SK-N-SH treated with all-trans-retinoic acid at 6 μM for 48 hours (cell line): ENCODE results near the gene RNF115.

ENCODE experiments used
- ATAC-seq: fragments of 200-7000 bp; cut with Tn5 transposase; 3 replicates; pipeline ENCODE4 v1.9.1; 2020; ENCODE audit warnings: mild to moderate bottlenecking, moderate library complexity
- ARNTL ChIP-seq: fragments of 450-650 bp; formaldehyde crosslinking; IDR thresholded peaks from 2 replicates; pipeline ENCODE4 v1.5.0; 2020; ENCODE audit warnings: low read depth, mild to moderate bottlenecking, moderate library complexity, borderline replicate concordance
- BACH2 ChIP-seq: fragments of 250-450 bp; sonication (Bioruptor Pico); IDR thresholded peaks from 2 replicates; pipeline ENCODE4 v1.9.0; 2021; ENCODE audit warnings: mild to moderate bottlenecking, borderline replicate concordance
- CSDC2 ChIP-seq: fragments of 250-450 bp; sonication (Bioruptor Pico); IDR thresholded peaks from 2 replicates; pipeline ENCODE4 v1.5.0; 2020; ENCODE audit warnings: mild to moderate bottlenecking, moderate library complexity
- CSRNP3 ChIP-seq: fragments of 250-450 bp; sonication (Bioruptor Pico); IDR thresholded peaks from 2 replicates; pipeline ENCODE4 v1.5.1; 2021; ENCODE audit warnings: mild to moderate bottlenecking, moderate library complexity
- ESRRG ChIP-seq: fragments of 250-450 bp; sonication (Bioruptor Pico); IDR thresholded peaks from 2 replicates; pipeline ENCODE4 v1.6.1; 2021; ENCODE audit warnings: mild to moderate bottlenecking
- GLIS3 ChIP-seq: fragments of 250-450 bp; sonication (Bioruptor Pico); IDR thresholded peaks from 2 replicates; pipeline ENCODE4 v1.5.0; 2020; ENCODE audit warnings: mild to moderate bottlenecking, moderate library complexity
- ISL1 ChIP-seq: fragments of 250-450 bp; sonication (Bioruptor Pico); IDR thresholded peaks from 2 replicates; pipeline ENCODE4 v2.1.2; 2022; ENCODE audit warnings: mild to moderate bottlenecking, moderate library complexity
- PATZ1 ChIP-seq: fragments of 250-450 bp; sonication (Bioruptor Pico); IDR thresholded peaks from 2 replicates; pipeline ENCODE4 v1.8.0; 2020; ENCODE audit warnings: mild to moderate bottlenecking, moderate library complexity, borderline replicate concordance
- POU6F1 ChIP-seq: fragments of 250-450 bp; sonication (Bioruptor Pico); IDR thresholded peaks from 2 replicates; pipeline ENCODE4 v1.8.0; 2021; ENCODE audit warnings: low read depth, mild to moderate bottlenecking, moderate library complexity, borderline replicate concordance
- PPARA ChIP-seq: fragments of 250-450 bp; sonication (Bioruptor Pico); IDR thresholded peaks from 2 replicates; pipeline ENCODE4 v1.5.0; 2020; ENCODE audit warnings: mild to moderate bottlenecking, borderline replicate concordance
- RARB ChIP-seq: fragments of 250-450 bp; sonication (Bioruptor Pico); IDR thresholded peaks from 2 replicates; pipeline ENCODE4 v1.8.0; 2021; ENCODE audit warnings: mild to moderate bottlenecking, moderate library complexity
- SNAI2 ChIP-seq: fragments of 250-450 bp; sonication (Bioruptor Pico); IDR thresholded peaks from 2 replicates; pipeline ENCODE4 v1.5.0; 2020; ENCODE audit warnings: mild to moderate bottlenecking, moderate library complexity
- TCF4 ChIP-seq: fragments of 250-450 bp; sonication (Bioruptor Pico); IDR thresholded peaks from 2 replicates; pipeline ENCODE4 v1.8.0; 2021; ENCODE audit warnings: mild to moderate bottlenecking, moderate library complexity, borderline replicate concordance
- TOX ChIP-seq: fragments of 250-450 bp; sonication (Bioruptor Pico); IDR thresholded peaks from 2 replicates; pipeline ENCODE4 v1.8.0; 2021; ENCODE audit warnings: mild to moderate bottlenecking, moderate library complexity, borderline replicate concordance
- ZC3H10 ChIP-seq: fragments of 250-450 bp; sonication (Bioruptor Pico); IDR thresholded peaks from 2 replicates; pipeline ENCODE4 v1.5.1; 2021; ENCODE audit warnings: mild to moderate bottlenecking, moderate library complexity
- ZFP3 ChIP-seq: fragments of 250-450 bp; sonication (Bioruptor Pico); IDR thresholded peaks from 2 replicates; pipeline ENCODE4 v1.5.0; 2020; ENCODE audit warnings: mild to moderate bottlenecking, moderate library complexity
- ZFP30 ChIP-seq: fragments of 450-650 bp; formaldehyde crosslinking; IDR thresholded peaks from 2 replicates; pipeline ENCODE4 v1.5.0; 2022; ENCODE audit warnings: mild to moderate bottlenecking, moderate library complexity
- ZNF565 ChIP-seq: fragments of 450-650 bp; formaldehyde crosslinking; conservative IDR thresholded peaks from 2 replicates; pipeline ENCODE4 v1.5.0; 2020; ENCODE audit warnings: low read depth, mild to moderate bottlenecking, moderate library complexity
- ZNF70 ChIP-seq: fragments of 450-650 bp; formaldehyde crosslinking; IDR thresholded peaks from 2 replicates; pipeline ENCODE4 v1.5.0; 2020; ENCODE audit warnings: mild to moderate bottlenecking, moderate library complexity
- TF ChIP-seq, protein P1 (sequence below): fragments of 250-450 bp; sonication (Bioruptor Pico); IDR thresholded peaks from 2 replicates; pipeline ENCODE4 v1.5.0; 2020; ENCODE audit warnings: mild to moderate bottlenecking, moderate library complexity
- TF ChIP-seq, protein P2 (sequence below): fragments of 250-450 bp; sonication (Bioruptor Pico); IDR thresholded peaks from 2 replicates; pipeline ENCODE4 v1.5.1; 2020; ENCODE audit warnings: low read depth, mild to moderate bottlenecking, moderate library complexity

The RNF115 gene

DNA sequence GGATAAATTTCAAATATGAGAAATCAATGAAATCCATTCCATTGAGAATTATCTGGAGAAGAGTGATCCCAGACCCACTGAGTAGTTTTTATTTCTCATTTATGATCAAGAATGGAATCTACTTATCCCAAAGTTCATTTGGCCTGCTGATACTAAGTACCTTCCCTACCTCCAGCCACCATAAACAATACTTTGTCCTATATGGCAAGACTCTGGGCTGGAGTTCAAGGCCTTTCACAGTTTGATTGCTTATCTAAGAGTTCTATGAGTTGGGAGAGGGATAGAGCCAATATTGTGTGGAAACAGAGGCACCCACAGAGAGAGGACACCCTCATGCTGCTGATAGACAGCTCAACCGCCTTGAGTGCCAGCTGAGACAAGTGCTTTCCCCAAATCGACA lies 121.8 kb downstream of the RNF115 start:
- no peak for ATAC-seq
- no peak for TF ChIP-seq ESRRG
- no peak for TF ChIP-seq TCF4 (CRISPR knock-in tag)
- TF ChIP-seq RARB (CRISPR knock-in tag) = no peak
- TF ChIP-seq CSDC2 (CRISPR knock-in tag) = no peak
- TF ChIP-seq, all 23 proteins: peak for 0

GRCh38 chr1:145701306-145701862 lies 122.5 kb downstream of the RNF115 start:
- no peak for ATAC-seq
- no peak for TF ChIP-seq CSDC2 (CRISPR knock-in tag)
- no peak for TF ChIP-seq CSRNP3 (CRISPR knock-in tag)
- no peak for TF ChIP-seq TCF4 (CRISPR knock-in tag)
- no peak for TF ChIP-seq ISL1 (CRISPR knock-in tag)
- TF ChIP-seq ZFP3 (CRISPR knock-in tag) = no peak

DNA sequence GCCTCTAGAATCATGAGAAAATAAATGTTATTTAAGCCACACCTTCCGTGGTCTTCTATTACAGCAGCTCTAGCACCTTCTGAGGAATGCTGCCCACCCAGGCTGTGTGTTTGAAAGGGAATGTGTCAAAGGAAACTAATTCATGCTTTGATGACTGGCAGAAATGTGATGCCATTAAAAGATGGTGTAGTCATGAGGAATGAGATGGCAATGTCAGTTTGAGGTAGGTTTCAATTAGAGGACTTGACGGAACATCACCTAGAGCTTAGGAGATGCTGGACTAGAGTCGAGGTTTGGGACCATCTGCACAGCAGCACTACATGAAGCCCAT lies 127.3 kb downstream of the RNF115 start:
- ATAC-seq = no peak
- TF ChIP-seq PPARA (CRISPR knock-in tag) (no peak), ESRRG (no peak), ARNTL (CRISPR knock-in tag) (no peak), TCF4 (CRISPR knock-in tag) (no peak), RARB (CRISPR knock-in tag) (no peak)
- TF ChIP-seq, protein P1, sequence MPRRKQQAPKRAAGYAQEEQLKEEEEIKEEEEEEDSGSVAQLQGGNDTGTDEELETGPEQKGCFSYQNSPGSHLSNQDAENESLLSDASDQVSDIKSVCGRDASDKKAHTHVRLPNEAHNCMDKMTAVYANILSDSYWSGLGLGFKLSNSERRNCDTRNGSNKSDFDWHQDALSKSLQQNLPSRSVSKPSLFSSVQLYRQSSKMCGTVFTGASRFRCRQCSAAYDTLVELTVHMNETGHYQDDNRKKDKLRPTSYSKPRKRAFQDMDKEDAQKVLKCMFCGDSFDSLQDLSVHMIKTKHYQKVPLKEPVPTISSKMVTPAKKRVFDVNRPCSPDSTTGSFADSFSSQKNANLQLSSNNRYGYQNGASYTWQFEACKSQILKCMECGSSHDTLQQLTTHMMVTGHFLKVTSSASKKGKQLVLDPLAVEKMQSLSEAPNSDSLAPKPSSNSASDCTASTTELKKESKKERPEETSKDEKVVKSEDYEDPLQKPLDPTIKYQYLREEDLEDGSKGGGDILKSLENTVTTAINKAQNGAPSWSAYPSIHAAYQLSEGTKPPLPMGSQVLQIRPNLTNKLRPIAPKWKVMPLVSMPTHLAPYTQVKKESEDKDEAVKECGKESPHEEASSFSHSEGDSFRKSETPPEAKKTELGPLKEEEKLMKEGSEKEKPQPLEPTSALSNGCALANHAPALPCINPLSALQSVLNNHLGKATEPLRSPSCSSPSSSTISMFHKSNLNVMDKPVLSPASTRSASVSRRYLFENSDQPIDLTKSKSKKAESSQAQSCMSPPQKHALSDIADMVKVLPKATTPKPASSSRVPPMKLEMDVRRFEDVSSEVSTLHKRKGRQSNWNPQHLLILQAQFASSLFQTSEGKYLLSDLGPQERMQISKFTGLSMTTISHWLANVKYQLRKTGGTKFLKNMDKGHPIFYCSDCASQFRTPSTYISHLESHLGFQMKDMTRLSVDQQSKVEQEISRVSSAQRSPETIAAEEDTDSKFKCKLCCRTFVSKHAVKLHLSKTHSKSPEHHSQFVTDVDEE = no peak

GRCh38 chr1:145695821-145696629 lies 127.9 kb downstream of the RNF115 start:
- no peak for ATAC-seq
- TF ChIP-seq CSDC2 (CRISPR knock-in tag) = no peak
- TF ChIP-seq SNAI2 (CRISPR knock-in tag) = no peak
- no peak for TF ChIP-seq ISL1 (CRISPR knock-in tag)
- TF ChIP-seq, protein P2, sequence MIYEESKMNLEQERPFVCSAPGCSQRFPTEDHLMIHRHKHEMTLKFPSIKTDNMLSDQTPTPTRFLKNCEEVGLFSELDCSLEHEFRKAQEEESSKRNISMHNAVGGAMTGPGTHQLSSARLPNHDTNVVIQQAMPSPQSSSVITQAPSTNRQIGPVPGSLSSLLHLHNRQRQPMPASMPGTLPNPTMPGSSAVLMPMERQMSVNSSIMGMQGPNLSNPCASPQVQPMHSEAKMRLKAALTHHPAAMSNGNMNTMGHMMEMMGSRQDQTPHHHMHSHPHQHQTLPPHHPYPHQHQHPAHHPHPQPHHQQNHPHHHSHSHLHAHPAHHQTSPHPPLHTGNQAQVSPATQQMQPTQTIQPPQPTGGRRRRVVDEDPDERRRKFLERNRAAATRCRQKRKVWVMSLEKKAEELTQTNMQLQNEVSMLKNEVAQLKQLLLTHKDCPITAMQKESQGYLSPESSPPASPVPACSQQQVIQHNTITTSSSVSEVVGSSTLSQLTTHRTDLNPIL = no peak
- TF ChIP-seq ZC3H10 (CRISPR knock-in tag) = no peak
- TF ChIP-seq ESRRG = no peak
- no peak for TF ChIP-seq ZFP30 (CRISPR knock-in tag)
- no peak for TF ChIP-seq PATZ1
- no peak for TF ChIP-seq POU6F1
- TF ChIP-seq TOX (CRISPR knock-in tag) = no peak
- TF ChIP-seq ZFP3 (CRISPR knock-in tag) = no peak
- TF ChIP-seq ARNTL (CRISPR knock-in tag) = no peak
- no peak for TF ChIP-seq TCF4 (CRISPR knock-in tag)
- no peak for TF ChIP-seq BACH2 (CRISPR knock-in tag)
- TF ChIP-seq, protein P1 = no peak
- TF ChIP-seq ZNF565 (CRISPR knock-in tag) = no peak
- no peak for TF ChIP-seq ZNF70 (CRISPR knock-in tag)
- TF ChIP-seq GLIS3 (CRISPR knock-in tag) = no peak
